ENCODE results near the gene TALDO1. TPM values are rescaled to one million over a fixed set of nuclear protein-coding genes. Genes with fewer than 3 reads are reported as not detected.

TALDO1 gene
- polyA plus RNA-seq (156 and 158 TPM in 2 replicates), polyA minus RNA-seq (80.3 and 82.5 TPM in 2 replicates)

GRCh38 chr11:747158-748006 is at the start of gene TALDO1:
Gene TALDO1, plus strand, starts transcription at chr11:747464. Its CDS starts 18 bp downstream, at chr11:747482.
- peak within 1 kb of the TSS; percentile 87 for H3K27ac ChIP-seq (ENCODE audit: low read length)
- H3K36me3 ChIP-seq (ENCODE audit: insufficient read depth, low read length): no peaks in the 10 kb centered on the region
- TF ChIP-seq SMC3 (conservative IDR thresholded peaks at IDR 0.05; ENCODE audit: poor library complexity) (peak; percentile 34), EZH2 (IDR thresholded peaks at IDR 0.05; ENCODE audit: borderline replicate concordance, insufficient read depth, low read length, poor library complexity, severe bottlenecking) (no peak), CTCF (IDR thresholded peaks at IDR 0.05; ENCODE audit: poor library complexity, severe bottlenecking) (peak; percentile 66), POLR2AphosphoS5 (IDR thresholded peaks at IDR 0.05) (peak; percentile 83), RAD21 (conservative IDR thresholded peaks at IDR 0.05) (peak; percentile 26), TAF1 (IDR thresholded peaks at IDR 0.05; ENCODE audit: low read depth) (peak; percentile 84), EP300 (conservative IDR thresholded peaks at IDR 0.05; ENCODE audit: poor library complexity, severe bottlenecking) (peak; percentile 50), MXI1 (conservative IDR thresholded peaks at IDR 0.05; ENCODE audit: poor library complexity, severe bottlenecking) (peak; percentile 74)
- TF ChIP-seq, protein P1, sequence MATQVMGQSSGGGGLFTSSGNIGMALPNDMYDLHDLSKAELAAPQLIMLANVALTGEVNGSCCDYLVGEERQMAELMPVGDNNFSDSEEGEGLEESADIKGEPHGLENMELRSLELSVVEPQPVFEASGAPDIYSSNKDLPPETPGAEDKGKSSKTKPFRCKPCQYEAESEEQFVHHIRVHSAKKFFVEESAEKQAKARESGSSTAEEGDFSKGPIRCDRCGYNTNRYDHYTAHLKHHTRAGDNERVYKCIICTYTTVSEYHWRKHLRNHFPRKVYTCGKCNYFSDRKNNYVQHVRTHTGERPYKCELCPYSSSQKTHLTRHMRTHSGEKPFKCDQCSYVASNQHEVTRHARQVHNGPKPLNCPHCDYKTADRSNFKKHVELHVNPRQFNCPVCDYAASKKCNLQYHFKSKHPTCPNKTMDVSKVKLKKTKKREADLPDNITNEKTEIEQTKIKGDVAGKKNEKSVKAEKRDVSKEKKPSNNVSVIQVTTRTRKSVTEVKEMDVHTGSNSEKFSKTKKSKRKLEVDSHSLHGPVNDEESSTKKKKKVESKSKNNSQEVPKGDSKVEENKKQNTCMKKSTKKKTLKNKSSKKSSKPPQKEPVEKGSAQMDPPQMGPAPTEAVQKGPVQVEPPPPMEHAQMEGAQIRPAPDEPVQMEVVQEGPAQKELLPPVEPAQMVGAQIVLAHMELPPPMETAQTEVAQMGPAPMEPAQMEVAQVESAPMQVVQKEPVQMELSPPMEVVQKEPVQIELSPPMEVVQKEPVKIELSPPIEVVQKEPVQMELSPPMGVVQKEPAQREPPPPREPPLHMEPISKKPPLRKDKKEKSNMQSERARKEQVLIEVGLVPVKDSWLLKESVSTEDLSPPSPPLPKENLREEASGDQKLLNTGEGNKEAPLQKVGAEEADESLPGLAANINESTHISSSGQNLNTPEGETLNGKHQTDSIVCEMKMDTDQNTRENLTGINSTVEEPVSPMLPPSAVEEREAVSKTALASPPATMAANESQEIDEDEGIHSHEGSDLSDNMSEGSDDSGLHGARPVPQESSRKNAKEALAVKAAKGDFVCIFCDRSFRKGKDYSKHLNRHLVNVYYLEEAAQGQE (IDR thresholded peaks at IDR 0.05; ENCODE audit: borderline replicate concordance): peak; percentile 65
- no peaks in the 10 kb centered on the region for H4K20me1 ChIP-seq (ENCODE audit: insufficient read depth)
- no peaks in the 10 kb centered on the region for H3K27me3 ChIP-seq (ENCODE audit: insufficient read depth, low read depth, low read length)
- H3K9me2 ChIP-seq (ENCODE audit: insufficient read depth, low read length): no peaks in the 10 kb centered on the region
- no peaks in the 10 kb centered on the region for H3K9me3 ChIP-seq (ENCODE audit: low read length)
- peak within 1 kb of the TSS; percentile 80 for H2AFZ ChIP-seq (ENCODE audit: low read depth, low read length)
- peak within 1 kb of the TSS; percentile 94 for H3K4me2 ChIP-seq (ENCODE audit: low read length)
- peaks cover 22% of the 10 kb centered on the region for H3K79me2 ChIP-seq (replicated peaks; ENCODE audit: insufficient read depth, low read length)
- peak within 1 kb of the TSS; percentile 94 for H3K9ac ChIP-seq (ENCODE audit: low read length)
- H3F3A ChIP-seq (ENCODE audit: insufficient read depth, low read length, poor library complexity, severe bottlenecking): no peaks in the 10 kb centered on the region
- H3K4me3 ChIP-seq (ENCODE audit: low read length): peak within 1 kb of the TSS; percentile 97

DNA sequence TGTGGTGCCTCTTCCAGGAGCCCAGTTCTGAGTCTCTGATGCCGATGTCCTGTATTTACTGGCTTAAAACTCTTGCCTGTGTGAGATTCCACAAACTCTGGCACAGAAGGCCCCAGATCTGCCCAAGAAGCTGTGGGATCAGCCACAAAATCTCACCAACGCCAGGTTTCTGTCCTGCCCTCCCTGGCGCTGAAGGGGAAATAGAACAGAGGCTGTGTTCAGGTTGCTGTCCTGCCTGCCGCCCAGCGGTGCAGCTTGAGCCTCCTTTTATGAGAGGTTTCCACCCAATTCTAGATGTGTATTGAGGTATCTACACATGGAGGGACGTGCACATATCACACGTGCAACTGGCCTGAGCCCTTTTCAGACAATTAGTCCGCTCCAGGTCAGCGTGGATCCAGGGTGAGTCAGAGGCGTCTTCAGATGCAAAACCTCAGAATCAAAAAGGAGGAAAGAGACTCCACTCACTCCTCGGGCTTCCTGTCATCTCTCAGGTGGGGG is 49.4 kb upstream of the TALDO1 start:
- H3K27me3 ChIP-seq (ENCODE audit: insufficient read depth, low read depth, low read length): no peaks in the 10 kb centered on the region
- no peak overlapping the region for H2AFZ ChIP-seq (ENCODE audit: low read depth, low read length)
- TF ChIP-seq EP300 (conservative IDR thresholded peaks at IDR 0.05; ENCODE audit: poor library complexity, severe bottlenecking) (no peak), CTCF (IDR thresholded peaks at IDR 0.05; ENCODE audit: poor library complexity, severe bottlenecking) (no peak), MXI1 (conservative IDR thresholded peaks at IDR 0.05; ENCODE audit: poor library complexity, severe bottlenecking) (no peak), TAF1 (IDR thresholded peaks at IDR 0.05; ENCODE audit: low read depth) (no peak), SMC3 (conservative IDR thresholded peaks at IDR 0.05; ENCODE audit: poor library complexity) (no peak), POLR2AphosphoS5 (IDR thresholded peaks at IDR 0.05) (no peak), RAD21 (conservative IDR thresholded peaks at IDR 0.05) (no peak), EZH2 (IDR thresholded peaks at IDR 0.05; ENCODE audit: borderline replicate concordance, insufficient read depth, low read length, poor library complexity, severe bottlenecking) (no peak)
- TF ChIP-seq, protein P1 (IDR thresholded peaks at IDR 0.05; ENCODE audit: borderline replicate concordance): no peak
- H3K9me2 ChIP-seq (ENCODE audit: insufficient read depth, low read length): no peaks in the 10 kb centered on the region
- no peak overlapping the region for H3K4me2 ChIP-seq (ENCODE audit: low read length)
- H3K9ac ChIP-seq (ENCODE audit: low read length): no peak overlapping the region
- H3K4me3 ChIP-seq (ENCODE audit: low read length): no peak overlapping the region
- H3K79me2 ChIP-seq (replicated peaks; ENCODE audit: insufficient read depth, low read length): peaks cover 18% of the 10 kb centered on the region
- H3K9me3 ChIP-seq (ENCODE audit: low read length): no peaks in the 10 kb centered on the region
- no peak overlapping the region for H3K27ac ChIP-seq (ENCODE audit: low read length)
- no peaks in the 10 kb centered on the region for H3F3A ChIP-seq (ENCODE audit: insufficient read depth, low read length, poor library complexity, severe bottlenecking)
- no peaks in the 10 kb centered on the region for H3K36me3 ChIP-seq (ENCODE audit: insufficient read depth, low read length)
- no peaks in the 10 kb centered on the region for H4K20me1 ChIP-seq (ENCODE audit: insufficient read depth)

All from neural cell (in vitro differentiated cells).